Esophagus squamous epithelium (tissue), 4 donors: Measurements from ENCODE around the gene SMC4.

ENCODE experiments used
- CTCF ChIP-seq, 6 experiments: fragments of 450-650 bp in 4 of 6; fragments of 200-600 bp in 2 of 6; sonication (generic) in 2 of 6; IDR thresholded peaks; one replicate each; pipeline ENCODE4 v1.5.1; 2016 to 2019; ENCODE audit warnings: antibody characterized with exemption in 6 of 6, mild to moderate bottlenecking in 4 of 6, moderate library complexity in 4 of 6
- POLR2A ChIP-seq, 4 donors: fragments of 450-650 bp; IDR thresholded peaks; one replicate each; pipeline ENCODE4 v1.6.1; 2017; ENCODE audit warnings: antibody characterized with exemption in 4 of 4, mild to moderate bottlenecking in 4 of 4, moderate library complexity in 3 of 4

GRCh38 chr3:160398820-160399124, 678 bp upstream of the SMC4 start:
- TF ChIP-seq CTCF (IDR thresholded peaks at IDR 0.05) (no peak), POLR2A (IDR thresholded peaks at IDR 0.05) (no peak)
